GM18909 (cell line): ENCODE measurements around the gene TMEM175.
"Not testable (repeated sequence)": the region's sequence is repeated elsewhere in the genome, so short reads cannot be mapped to it uniquely, and the experiment has no call there.

Experiments
- ATAC-seq: cut with Tn5 transposase; IDR thresholded peaks from one replicate; pipeline ENCODE4 v1.9.1; 2021; ENCODE audit warnings: mild to moderate bottlenecking; ENCODE audit not compliant: unreplicated experiment, poor library complexity

Gene TMEM175

GRCh38 chr4:967113-968104, 35.1 kb downstream of the TMEM175 start:
- ATAC-seq, result no peak

GRCh38 chr4:968221-968620, 36.0 kb downstream of the TMEM175 start:
- no peak for ATAC-seq

- no peak for ATAC-seq
Observed at GRCh38 chr4:968621-969394, 36.5 kb downstream of the TMEM175 start.

- no peak for ATAC-seq
Observed at GRCh38 chr4:970046-970745, 37.9 kb downstream of the TMEM175 start.

GRCh38 chr4:970854-971520, 38.7 kb downstream of the TMEM175 start:
- no peak for ATAC-seq

- ATAC-seq, result no peak
Observed at GRCh38 chr4:971666-972500, 39.6 kb downstream of the TMEM175 start.

GRCh38 chr4:972651-973424, 40.6 kb downstream of the TMEM175 start:
- ATAC-seq, result peak; percentile 44

- ATAC-seq, result peak; percentile 66
Observed at GRCh38 chr4:973431-974397, 41.5 kb downstream of the TMEM175 start, which contains the start of gene DGKQ. TSS of gene DGKQ (minus strand) at chr4:973569. CDS start at chr4:973482, 87 bp downstream.

GRCh38 chr4:974668-975067, 42.4 kb downstream of the TMEM175 start:
- no peak for ATAC-seq

GRCh38 chr4:976016-976415, 43.8 kb downstream of the TMEM175 start:
- not testable (repeated sequence) for ATAC-seq

GRCh38 chr4:978957-979701, 46.9 kb downstream of the TMEM175 start:
- ATAC-seq, result no peak

GRCh38 chr4:982291-982690, 50.0 kb downstream of the TMEM175 start:
- ATAC-seq, result no peak

GRCh38 chr4:982814-983213, 50.6 kb downstream of the TMEM175 start:
- no peak for ATAC-seq

GRCh38 chr4:984336-985054, 52.2 kb downstream of the TMEM175 start:
- no peak for ATAC-seq

- ATAC-seq, result no peak
Observed at GRCh38 chr4:985123-985830, 53.0 kb downstream of the TMEM175 start.
